CD4-positive, alpha-beta T cell treated with Interferon alpha-2 for 1 hour (primary cell): ENCODE results near the gene ROR1.

Source experiments
- DNase-seq, 2 donors: peaks; one replicate each; pipeline ENCODE4 v3.0.0-alpha.2; 2020 to 2022

Gene ROR1

GRCh38 chr1:63915121-63915520, 141.3 kb downstream of the ROR1 start:
- DNase-seq = no peak

- DNase-seq = no peak
These were observed 142.9 kb downstream of the ROR1 start for GRCh38 chr1:63916485-63917360.

- DNase-seq = no peak
These were observed 144.0 kb downstream of the ROR1 start for GRCh38 chr1:63917571-63918417.

- no peak for DNase-seq
These were observed 144.7 kb downstream of the ROR1 start for GRCh38 chr1:63918418-63918945.

- DNase-seq = no peak
These were observed 146.6 kb downstream of the ROR1 start for GRCh38 chr1:63920154-63921117.

GRCh38 chr1:63921359-63921758, 147.5 kb downstream of the ROR1 start:
- DNase-seq = no peak

- DNase-seq = no peak
These were observed 148.0 kb downstream of the ROR1 start for GRCh38 chr1:63921802-63922201.

- DNase-seq = no peak
These were observed 149.0 kb downstream of the ROR1 start for GRCh38 chr1:63922848-63923247.

GRCh38 chr1:63923302-63923701, 149.5 kb downstream of the ROR1 start:
- no peak for DNase-seq

- no peak for DNase-seq
These were observed 150.8 kb downstream of the ROR1 start for GRCh38 chr1:63924600-63924999.

- DNase-seq = no peak
These were observed 154.6 kb downstream of the ROR1 start for GRCh38 chr1:63928186-63929105.

- no peak for DNase-seq
These were observed 155.3 kb downstream of the ROR1 start for GRCh38 chr1:63929106-63929478.

- no peak for DNase-seq
These were observed 157.7 kb downstream of the ROR1 start for GRCh38 chr1:63931468-63931867.

GRCh38 chr1:63934697-63935096, 160.9 kb downstream of the ROR1 start:
- DNase-seq = no peak

- DNase-seq = no peak
These were observed 161.3 kb downstream of the ROR1 start for GRCh38 chr1:63935143-63935542.

- DNase-seq = no peak
These were observed 161.7 kb downstream of the ROR1 start for GRCh38 chr1:63935553-63935952.

- no peak for DNase-seq
These were observed 162.5 kb downstream of the ROR1 start for GRCh38 chr1:63936276-63936675.

GRCh38 chr1:63936801-63937200, 163.0 kb downstream of the ROR1 start:
- DNase-seq = no peak

GRCh38 chr1:63937461-63938022, 163.7 kb downstream of the ROR1 start:
- no peak for DNase-seq

- no peak for DNase-seq
These were observed 166.6 kb downstream of the ROR1 start for GRCh38 chr1:63940440-63940839.

- no peak for DNase-seq
These were observed 169.6 kb downstream of the ROR1 start for GRCh38 chr1:63943393-63943792.
